GM19240 (cell line): ENCODE data around the gene C4orf50.

Source experiments
- DNase-seq: peaks from one replicate; pipeline ENCODE4 v3.0.0; 2011; ENCODE audit warnings: low spot score; ENCODE audit not compliant: insufficient read length

C4orf50 gene

GRCh38 chr4:6018331-6018730 lies at the start of gene C4orf50:
Gene C4orf50, minus strand, starts transcription at chr4:6018431.
- DNase-seq, result no peak

GRCh38 chr4:6065934-6066590 lies 47.8 kb upstream of the C4orf50 start:
- DNase-seq, result no peak

GRCh38 chr4:6065166-6065565 lies 46.9 kb upstream of the C4orf50 start:
- no peak for DNase-seq

GRCh38 chr4:6064383-6064782 lies 46.2 kb upstream of the C4orf50 start:
- DNase-seq, result no peak

- DNase-seq, result no peak
Observed at GRCh38 chr4:6063684-6064083, 45.5 kb upstream of the C4orf50 start.

- DNase-seq, result no peak
Observed at GRCh38 chr4:6062133-6062532, 43.9 kb upstream of the C4orf50 start.

GRCh38 chr4:6059375-6059805 lies 41.2 kb upstream of the C4orf50 start:
- DNase-seq, result no peak

- DNase-seq, result no peak
Observed at GRCh38 chr4:6058531-6059374, 40.5 kb upstream of the C4orf50 start.

- DNase-seq, result no peak
Observed at GRCh38 chr4:6056976-6057766, 38.9 kb upstream of the C4orf50 start.

- no peak for DNase-seq
Observed at GRCh38 chr4:6055436-6055835, 37.2 kb upstream of the C4orf50 start.

GRCh38 chr4:6055030-6055429 lies 36.8 kb upstream of the C4orf50 start:
- DNase-seq, result no peak

- no peak for DNase-seq
Observed at GRCh38 chr4:6054162-6054922, 36.1 kb upstream of the C4orf50 start.

- DNase-seq, result no peak
Observed at GRCh38 chr4:6052679-6053078, 34.4 kb upstream of the C4orf50 start.

GRCh38 chr4:6050551-6050950 lies 32.3 kb upstream of the C4orf50 start:
- no peak for DNase-seq

GRCh38 chr4:6049985-6050384 lies 31.8 kb upstream of the C4orf50 start:
- no peak for DNase-seq

GRCh38 chr4:6049278-6049677 lies 31.0 kb upstream of the C4orf50 start:
- DNase-seq, result no peak

GRCh38 chr4:6048537-6048936 lies 30.3 kb upstream of the C4orf50 start:
- no peak for DNase-seq

- DNase-seq, result no peak
Observed at GRCh38 chr4:6047130-6047673, 29.0 kb upstream of the C4orf50 start.

GRCh38 chr4:6046526-6047129 lies 28.4 kb upstream of the C4orf50 start:
- DNase-seq, result no peak

- DNase-seq, result no peak
Observed at GRCh38 chr4:6044805-6045204, 26.6 kb upstream of the C4orf50 start.

GRCh38 chr4:6044276-6044675 lies 26.0 kb upstream of the C4orf50 start:
- no peak for DNase-seq
